Liver (tissue), 9 donors: ENCODE measurements around the gene FITM1. TPM values are rescaled to one million over a fixed set of nuclear protein-coding genes. Genes with fewer than 3 reads are reported as not detected.

Experiments used
- DNase-seq: peaks from one replicate; pipeline ENCODE4 v3.0.0-alpha.2; 2017; ENCODE audit warnings: low spot score
- H3K27ac ChIP-seq, 2 donors: one replicate each; pipeline ENCODE4 v1.7.0; 2013; ENCODE audit warnings: inconsistent platforms in 2 of 2, low read length in 2 of 2, control low read depth in 1 of 2, low read depth in 1 of 2, mild to moderate bottlenecking in 1 of 2
- H3K27me3 ChIP-seq, 4 donors: one replicate each; pipeline versions ENCODE4 v1.6.1 to v1.7.0; 2013; ENCODE audit warnings: low read length in 3 of 4, inconsistent platforms in 1 of 4, mild to moderate bottlenecking in 1 of 4, moderate library complexity in 1 of 4; ENCODE audit not compliant: control insufficient read depth in 4 of 4, insufficient read depth in 4 of 4
- H3K36me3 ChIP-seq, 4 donors: one replicate each; pipeline versions ENCODE4 v1.6.1 to v1.7.0; 2013; ENCODE audit warnings: low read length in 3 of 4, mild to moderate bottlenecking in 3 of 4, low read depth in 1 of 4, moderate library complexity in 1 of 4; ENCODE audit not compliant: control insufficient read depth in 4 of 4, insufficient read depth in 3 of 4
- H3K4me1 ChIP-seq, 4 donors: one replicate each; pipeline versions ENCODE4 v1.6.1 to v1.7.0; 2013; ENCODE audit warnings: low read length in 3 of 4, mild to moderate bottlenecking in 3 of 4, moderate library complexity in 1 of 4; ENCODE audit not compliant: control insufficient read depth in 4 of 4, insufficient read depth in 4 of 4
- H3K4me3 ChIP-seq, 3 donors: one replicate each; pipeline versions ENCODE4 v1.6.1 to v1.7.0; 2013; ENCODE audit warnings: low read length in 3 of 3, control low read depth in 1 of 3, low read depth in 1 of 3, mild to moderate bottlenecking in 1 of 3
- H3K9ac ChIP-seq, 2 donors: one replicate each; pipeline ENCODE4 v1.7.0; 2013; ENCODE audit warnings: low read length in 2 of 2, mild to moderate bottlenecking in 2 of 2, moderate library complexity in 2 of 2, control low read depth in 1 of 2, low read depth in 1 of 2
- H3K9me3 ChIP-seq, 4 donors: one replicate each; pipeline versions ENCODE4 v1.6.1 to v1.7.0; 2013; ENCODE audit warnings: low read length in 3 of 4; ENCODE audit not compliant: control insufficient read depth in 4 of 4
- EGR1 ChIP-seq, 2 donors: IDR thresholded peaks; 2 replicates each; pipeline ENCODE4 v1.6.1; 2016 to 2018; ENCODE audit warnings: antibody characterized with exemption in 2 of 2, low read depth in 2 of 2
- FOXA1 ChIP-seq: IDR thresholded peaks from 2 replicates; pipeline ENCODE4 v1.6.1; 2016; ENCODE audit warnings: antibody characterized with exemption
- FOXA2 ChIP-seq: IDR thresholded peaks from 2 replicates; pipeline ENCODE4 v1.6.1; 2016; ENCODE audit warnings: antibody characterized with exemption
- GABPA ChIP-seq, 2 donors: IDR thresholded peaks in 1 of 2; conservative IDR thresholded peaks in 1 of 2; 2 replicates each; pipeline ENCODE4 v1.6.1; 2016; ENCODE audit warnings: antibody characterized with exemption in 2 of 2, mild to moderate bottlenecking in 1 of 2, moderate library complexity in 1 of 2
- HNF4A ChIP-seq, 2 donors: conservative IDR thresholded peaks; 2 replicates each; pipeline ENCODE4 v1.6.1; 2016; ENCODE audit warnings: antibody characterized with exemption in 2 of 2, mild to moderate bottlenecking in 2 of 2
- HNF4G ChIP-seq: IDR thresholded peaks from 2 replicates; pipeline ENCODE4 v1.6.1; 2016; ENCODE audit warnings: antibody characterized with exemption
- JUND ChIP-seq, 2 donors: IDR thresholded peaks; 2 replicates each; pipeline ENCODE4 v1.6.1; 2016; ENCODE audit warnings: antibody characterized with exemption in 2 of 2
- NR2F2 ChIP-seq: IDR thresholded peaks from 2 replicates; pipeline ENCODE4 v1.6.1; 2016; ENCODE audit warnings: antibody characterized with exemption
- RAD21 ChIP-seq, 2 donors: IDR thresholded peaks; 2 replicates each; pipeline ENCODE4 v1.6.1; 2016; ENCODE audit warnings: antibody characterized with exemption in 2 of 2, mild to moderate bottlenecking in 2 of 2
- RXRA ChIP-seq, 2 donors: IDR thresholded peaks; 2 replicates each; pipeline ENCODE4 v1.6.1; 2017 to 2018; ENCODE audit warnings: antibody characterized with exemption in 2 of 2, mild to moderate bottlenecking in 1 of 2
- SP1 ChIP-seq: IDR thresholded peaks from 2 replicates; pipeline ENCODE4 v1.6.1; 2018; ENCODE audit warnings: antibody characterized with exemption, mild to moderate bottlenecking
- TAF1 ChIP-seq: conservative IDR thresholded peaks from 2 replicates; pipeline ENCODE4 v1.6.1; 2016; ENCODE audit warnings: antibody characterized with exemption, mild to moderate bottlenecking
- YY1 ChIP-seq: IDR thresholded peaks from 2 replicates; pipeline ENCODE4 v1.6.1; 2016; ENCODE audit warnings: antibody characterized with exemption, mild to moderate bottlenecking
- WGBS: extraction: QIAGEN DNeasy Blood & Tissue Kit; methylation state at CpG from one replicate; pipeline ENCODE4 v1.1.7; 2013; 5-methylcytosine and 5-hydroxymethylcytosine counted together
- polyA plus RNA-seq, 2 donors: library from polyadenylated mRNA; stranded (reverse) in 1 of 2; unstranded in 1 of 2; fragments of 200-250 nt in 1 of 2; fragments of >200 nt in 1 of 2; fragmentation: Nextera tagmentation in 1 of 2; extraction: Ambion mirVana in 1 of 2; gene quantifications; one replicate each; pipeline versions ENCODE4 v1.2.1 to v1.2.3, GENCODE V29; 2013 to 2015
- total RNA-seq, 2 donors: library from RNA; depleted of rRNA; stranded (reverse); fragments of >200 nt; gene quantifications; one replicate each; pipeline ENCODE4 v1.2.3, GENCODE V29; 2014
- TF ChIP-seq, protein P1 (sequence below): IDR thresholded peaks from 2 replicates; pipeline ENCODE4 v1.6.1; 2016; ENCODE audit warnings: antibody characterized with exemption
- TF ChIP-seq, protein P2 (sequence below): IDR thresholded peaks from 2 replicates; pipeline ENCODE4 v1.6.1; 2016; ENCODE audit warnings: antibody characterized with exemption
- TF ChIP-seq, protein P3 (sequence below): IDR thresholded peaks from 2 replicates; pipeline ENCODE4 v1.6.1; 2016; ENCODE audit warnings: antibody characterized with exemption
- TF ChIP-seq, protein P4 (sequence below): fragments of 150-350 bp; IDR thresholded peaks from 2 replicates; pipeline ENCODE4 v1.5.1; 2017; ENCODE audit warnings: improper control_type of control experiment, low read depth, low read length; ENCODE audit not compliant: missing input control
- TF ChIP-seq, protein P5 (sequence below): IDR thresholded peaks from 2 replicates; pipeline ENCODE4 v1.6.1; 2016; ENCODE audit warnings: antibody characterized with exemption, mild to moderate bottlenecking
- donor health status: healthy.
- donor health status: healthy.
- donor health status: healthy.
- donor health status: healthy.
- donor health status: healthy.

FITM1 gene
- total and polyA plus RNA-seq, 4 donors, result 1.7 to 16.1 (median 9.1) TPM

DNA sequence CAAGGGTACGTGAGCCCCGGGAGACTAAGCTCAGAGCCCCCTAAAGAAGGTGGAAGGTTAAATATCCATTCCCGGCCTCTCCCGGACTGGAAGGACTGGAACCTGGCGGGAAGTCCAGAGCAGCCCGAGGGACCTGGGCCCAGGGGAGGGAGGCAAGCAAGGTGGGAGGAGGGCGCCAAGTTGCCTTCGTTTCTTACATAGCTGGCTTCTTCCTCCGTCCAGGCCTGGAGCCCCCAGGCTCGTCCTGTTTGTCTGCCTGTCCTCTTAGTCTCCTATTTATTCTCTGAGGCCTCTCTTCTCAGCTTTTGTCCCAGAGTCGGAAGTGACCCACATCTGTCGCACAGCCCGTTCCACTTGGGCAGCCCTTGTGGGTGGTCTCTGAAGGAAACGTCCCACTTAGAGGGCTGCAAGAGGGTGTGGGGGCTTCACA is 35.6 kb upstream of the FITM1 start:
- Histone ChIP-seq H3K4me3 (peak overlapping the region; percentile 68 to 82 (median 71)), H3K36me3 (peaks cover 5 to 16% (median 10%) of the 10 kb centered on the region in 4 donors), H3K9ac (peak overlapping the region; percentile 93 to 98), H3K27ac (peak overlapping the region; percentile 93 to 96), H3K4me1 (peaks cover 15 to 70% (median 55%) of the 10 kb centered on the region in 4 donors), H3K9me3 (no peaks in the 10 kb centered on the region), H3K27me3 (no peaks in the 10 kb centered on the region)
- TF ChIP-seq JUND (IDR thresholded peaks at IDR 0.05) (no peak), HNF4A (conservative IDR thresholded peaks at IDR 0.05) (no peak), EGR1 (IDR thresholded peaks at IDR 0.05; ENCODE audit: low read depth in 2 of 2) (no peak), FOXA1 (no peak), SP1 (no peak), TAF1 (no peak), GABPA (IDR thresholded peaks at IDR 0.05 in 1 of 2, conservative IDR thresholded peaks at IDR 0.05 in 1 of 2) (no peak), FOXA2 (no peak), NR2F2 (no peak), RXRA (IDR thresholded peaks at IDR 0.05) (no peak), HNF4G (no peak), YY1 (no peak), RAD21 (IDR thresholded peaks at IDR 0.05) (no peak)
- TF ChIP-seq, protein P1, sequence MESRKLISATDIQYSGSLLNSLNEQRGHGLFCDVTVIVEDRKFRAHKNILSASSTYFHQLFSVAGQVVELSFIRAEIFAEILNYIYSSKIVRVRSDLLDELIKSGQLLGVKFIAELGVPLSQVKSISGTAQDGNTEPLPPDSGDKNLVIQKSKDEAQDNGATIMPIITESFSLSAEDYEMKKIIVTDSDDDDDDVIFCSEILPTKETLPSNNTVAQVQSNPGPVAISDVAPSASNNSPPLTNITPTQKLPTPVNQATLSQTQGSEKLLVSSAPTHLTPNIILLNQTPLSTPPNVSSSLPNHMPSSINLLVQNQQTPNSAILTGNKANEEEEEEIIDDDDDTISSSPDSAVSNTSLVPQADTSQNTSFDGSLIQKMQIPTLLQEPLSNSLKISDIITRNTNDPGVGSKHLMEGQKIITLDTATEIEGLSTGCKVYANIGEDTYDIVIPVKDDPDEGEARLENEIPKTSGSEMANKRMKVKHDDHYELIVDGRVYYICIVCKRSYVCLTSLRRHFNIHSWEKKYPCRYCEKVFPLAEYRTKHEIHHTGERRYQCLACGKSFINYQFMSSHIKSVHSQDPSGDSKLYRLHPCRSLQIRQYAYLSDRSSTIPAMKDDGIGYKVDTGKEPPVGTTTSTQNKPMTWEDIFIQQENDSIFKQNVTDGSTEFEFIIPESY, result no peak
- TF ChIP-seq, protein P2, sequence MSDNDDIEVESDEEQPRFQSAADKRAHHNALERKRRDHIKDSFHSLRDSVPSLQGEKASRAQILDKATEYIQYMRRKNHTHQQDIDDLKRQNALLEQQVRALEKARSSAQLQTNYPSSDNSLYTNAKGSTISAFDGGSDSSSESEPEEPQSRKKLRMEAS, result no peak
- TF ChIP-seq, protein P3, sequence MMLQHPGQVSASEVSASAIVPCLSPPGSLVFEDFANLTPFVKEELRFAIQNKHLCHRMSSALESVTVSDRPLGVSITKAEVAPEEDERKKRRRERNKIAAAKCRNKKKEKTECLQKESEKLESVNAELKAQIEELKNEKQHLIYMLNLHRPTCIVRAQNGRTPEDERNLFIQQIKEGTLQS, result no peak
- TF ChIP-seq, protein P4, sequence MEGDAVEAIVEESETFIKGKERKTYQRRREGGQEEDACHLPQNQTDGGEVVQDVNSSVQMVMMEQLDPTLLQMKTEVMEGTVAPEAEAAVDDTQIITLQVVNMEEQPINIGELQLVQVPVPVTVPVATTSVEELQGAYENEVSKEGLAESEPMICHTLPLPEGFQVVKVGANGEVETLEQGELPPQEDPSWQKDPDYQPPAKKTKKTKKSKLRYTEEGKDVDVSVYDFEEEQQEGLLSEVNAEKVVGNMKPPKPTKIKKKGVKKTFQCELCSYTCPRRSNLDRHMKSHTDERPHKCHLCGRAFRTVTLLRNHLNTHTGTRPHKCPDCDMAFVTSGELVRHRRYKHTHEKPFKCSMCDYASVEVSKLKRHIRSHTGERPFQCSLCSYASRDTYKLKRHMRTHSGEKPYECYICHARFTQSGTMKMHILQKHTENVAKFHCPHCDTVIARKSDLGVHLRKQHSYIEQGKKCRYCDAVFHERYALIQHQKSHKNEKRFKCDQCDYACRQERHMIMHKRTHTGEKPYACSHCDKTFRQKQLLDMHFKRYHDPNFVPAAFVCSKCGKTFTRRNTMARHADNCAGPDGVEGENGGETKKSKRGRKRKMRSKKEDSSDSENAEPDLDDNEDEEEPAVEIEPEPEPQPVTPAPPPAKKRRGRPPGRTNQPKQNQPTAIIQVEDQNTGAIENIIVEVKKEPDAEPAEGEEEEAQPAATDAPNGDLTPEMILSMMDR, result no peak
- TF ChIP-seq, protein P5, sequence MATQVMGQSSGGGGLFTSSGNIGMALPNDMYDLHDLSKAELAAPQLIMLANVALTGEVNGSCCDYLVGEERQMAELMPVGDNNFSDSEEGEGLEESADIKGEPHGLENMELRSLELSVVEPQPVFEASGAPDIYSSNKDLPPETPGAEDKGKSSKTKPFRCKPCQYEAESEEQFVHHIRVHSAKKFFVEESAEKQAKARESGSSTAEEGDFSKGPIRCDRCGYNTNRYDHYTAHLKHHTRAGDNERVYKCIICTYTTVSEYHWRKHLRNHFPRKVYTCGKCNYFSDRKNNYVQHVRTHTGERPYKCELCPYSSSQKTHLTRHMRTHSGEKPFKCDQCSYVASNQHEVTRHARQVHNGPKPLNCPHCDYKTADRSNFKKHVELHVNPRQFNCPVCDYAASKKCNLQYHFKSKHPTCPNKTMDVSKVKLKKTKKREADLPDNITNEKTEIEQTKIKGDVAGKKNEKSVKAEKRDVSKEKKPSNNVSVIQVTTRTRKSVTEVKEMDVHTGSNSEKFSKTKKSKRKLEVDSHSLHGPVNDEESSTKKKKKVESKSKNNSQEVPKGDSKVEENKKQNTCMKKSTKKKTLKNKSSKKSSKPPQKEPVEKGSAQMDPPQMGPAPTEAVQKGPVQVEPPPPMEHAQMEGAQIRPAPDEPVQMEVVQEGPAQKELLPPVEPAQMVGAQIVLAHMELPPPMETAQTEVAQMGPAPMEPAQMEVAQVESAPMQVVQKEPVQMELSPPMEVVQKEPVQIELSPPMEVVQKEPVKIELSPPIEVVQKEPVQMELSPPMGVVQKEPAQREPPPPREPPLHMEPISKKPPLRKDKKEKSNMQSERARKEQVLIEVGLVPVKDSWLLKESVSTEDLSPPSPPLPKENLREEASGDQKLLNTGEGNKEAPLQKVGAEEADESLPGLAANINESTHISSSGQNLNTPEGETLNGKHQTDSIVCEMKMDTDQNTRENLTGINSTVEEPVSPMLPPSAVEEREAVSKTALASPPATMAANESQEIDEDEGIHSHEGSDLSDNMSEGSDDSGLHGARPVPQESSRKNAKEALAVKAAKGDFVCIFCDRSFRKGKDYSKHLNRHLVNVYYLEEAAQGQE, result no peak
- DNase-seq, result peak; percentile 47
- WGBS, result 2% methylated on average over 14 of the region's 14 CpGs
